ENCODE data around the gene HOOK2.

HOOK2 gene

GRCh38 chr19:12787458-12787857 is 12.1 kb upstream of the HOOK2 start:
- H3K36me3 ChIP-seq (ENCODE audit: control insufficient read depth, insufficient read depth, low read length) = no peaks in the 10 kb centered on the region
- H3K27me3 ChIP-seq (replicated peaks; ENCODE audit: control insufficient read depth, insufficient read depth, low read length) = no peaks in the 10 kb centered on the region
- H3K4me3 ChIP-seq (replicated peaks; ENCODE audit: low read depth, low read length) = no peak overlapping the region
- no peak for DNase-seq (ENCODE audit: extremely low read depth, insufficient read length)
- TF ChIP-seq CTCF (IDR thresholded peaks at IDR 0.05; ENCODE audit: insufficient read depth, low read length, poor library complexity, severe bottlenecking) = no peak

GRCh38 chr19:12786952-12787351 is 11.6 kb upstream of the HOOK2 start:
- Histone ChIP-seq H3K4me3 (replicated peaks; ENCODE audit: low read depth, low read length) (no peak overlapping the region), H3K36me3 (ENCODE audit: control insufficient read depth, insufficient read depth, low read length) (no peaks in the 10 kb centered on the region), H3K27me3 (replicated peaks; ENCODE audit: control insufficient read depth, insufficient read depth, low read length) (no peaks in the 10 kb centered on the region)
- no peak for TF ChIP-seq CTCF (IDR thresholded peaks at IDR 0.05; ENCODE audit: insufficient read depth, low read length, poor library complexity, severe bottlenecking)
- no peak for DNase-seq (ENCODE audit: extremely low read depth, insufficient read length)

- H3K27me3 ChIP-seq (replicated peaks; ENCODE audit: control insufficient read depth, insufficient read depth, low read length) = no peaks in the 10 kb centered on the region
- no peak overlapping the region for H3K4me3 ChIP-seq (replicated peaks; ENCODE audit: low read depth, low read length)
- no peak for TF ChIP-seq CTCF (IDR thresholded peaks at IDR 0.05; ENCODE audit: insufficient read depth, low read length, poor library complexity, severe bottlenecking)
- H3K36me3 ChIP-seq (ENCODE audit: control insufficient read depth, insufficient read depth, low read length) = no peaks in the 10 kb centered on the region
- DNase-seq (ENCODE audit: extremely low read depth, insufficient read length) = peak; percentile 57
Observed at GRCh38 chr19:12786141-12786870, 11.0 kb upstream of the HOOK2 start.

GRCh38 chr19:12785431-12786031 is 10.2 kb upstream of the HOOK2 start:
- Histone ChIP-seq H3K36me3 (ENCODE audit: control insufficient read depth, insufficient read depth, low read length) (no peaks in the 10 kb centered on the region), H3K27me3 (replicated peaks; ENCODE audit: control insufficient read depth, insufficient read depth, low read length) (no peaks in the 10 kb centered on the region), H3K4me3 (replicated peaks; ENCODE audit: low read depth, low read length) (no peak overlapping the region)
- no peak for TF ChIP-seq CTCF (IDR thresholded peaks at IDR 0.05; ENCODE audit: insufficient read depth, low read length, poor library complexity, severe bottlenecking)
- DNase-seq (ENCODE audit: extremely low read depth, insufficient read length) = peak; percentile 47

- DNase-seq (ENCODE audit: extremely low read depth, insufficient read length) = peak; percentile 53
- H3K27me3 ChIP-seq (replicated peaks; ENCODE audit: control insufficient read depth, insufficient read depth, low read length) = no peaks in the 10 kb centered on the region
- H3K36me3 ChIP-seq (ENCODE audit: control insufficient read depth, insufficient read depth, low read length) = no peaks in the 10 kb centered on the region
- no peak overlapping the region for H3K4me3 ChIP-seq (replicated peaks; ENCODE audit: low read depth, low read length)
- TF ChIP-seq CTCF (IDR thresholded peaks at IDR 0.05; ENCODE audit: insufficient read depth, low read length, poor library complexity, severe bottlenecking) = no peak
Observed at GRCh38 chr19:12784871-12785430, 9.6 kb upstream of the HOOK2 start.
